ENCODE results near the gene SLFNL1. TPM values are rescaled to one million over a fixed set of nuclear protein-coding genes. Genes with fewer than 3 reads are reported as not detected.

SLFNL1 gene
- total and polyA plus RNA-seq, 5 donors = 0.16 to 0.53 (median 0.29) TPM

DNA sequence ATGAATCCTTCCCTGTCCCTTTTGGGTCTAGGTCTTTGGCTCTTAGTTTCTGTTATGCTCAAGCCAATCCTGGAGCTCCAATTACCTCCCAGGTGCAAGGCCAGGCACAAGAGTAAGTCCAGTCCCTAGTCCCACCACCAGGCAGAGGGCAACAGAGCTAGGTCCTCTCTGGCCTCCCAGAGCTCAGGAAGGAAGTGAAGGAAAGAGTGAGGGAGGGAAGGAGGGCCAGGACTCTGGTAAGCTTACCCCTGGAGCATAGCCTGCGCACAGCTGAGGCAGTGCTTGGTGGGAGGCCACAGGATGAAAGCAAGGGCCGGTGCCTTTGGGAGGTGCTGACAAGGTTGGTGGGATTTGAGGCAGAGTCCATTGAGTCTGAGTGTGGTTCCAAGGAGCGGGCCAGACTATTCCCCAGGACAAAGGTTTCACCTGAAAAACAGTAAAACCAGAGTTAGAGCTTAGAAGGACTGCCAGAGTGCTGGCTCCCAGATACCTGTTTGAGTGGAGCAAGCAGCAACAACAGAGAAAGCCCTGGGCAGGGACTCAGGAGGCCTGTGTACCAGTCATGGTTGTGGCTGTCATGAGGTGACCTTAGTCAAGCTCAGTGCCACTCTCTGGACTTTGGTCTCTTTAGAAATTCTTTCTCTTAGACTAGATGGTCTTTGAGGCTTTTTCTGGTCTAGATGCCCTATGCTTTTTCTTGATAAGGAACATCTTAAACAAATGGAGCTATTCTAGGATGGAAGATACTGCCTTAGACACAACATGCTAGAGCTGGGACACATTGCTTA, 15.8 kb upstream of the SLFNL1 start:
- Histone ChIP-seq H3K9me3 (ENCODE audit: control insufficient read depth, low read length) (no peaks in the 10 kb centered on the region), H3K27ac (ENCODE audit: low read length) (no peak overlapping the region), H3K4me1 (ENCODE audit: control insufficient read depth, insufficient read depth, low read length) (no peaks in the 10 kb centered on the region), H3K27me3 (ENCODE audit: control insufficient read depth, insufficient read depth) (no peaks in the 10 kb centered on the region), H3K4me3 (ENCODE audit: low read length) (no peak overlapping the region)
- 98% methylated on average over 3 of the region's 3 CpGs for WGBS
- ATAC-seq (no peak), DNase-seq (no peak)
- intact Hi-C loops (cut with DNase I) = no loop called here

GRCh38 chr1:41033272-41033671, 11.7 kb upstream of the SLFNL1 start:
- whole genome bisulfite sequencing = 94% methylated on average over 3 of the region's 3 CpGs
- intact Hi-C loops (cut with DNase I) = no loop called here

DNA sequence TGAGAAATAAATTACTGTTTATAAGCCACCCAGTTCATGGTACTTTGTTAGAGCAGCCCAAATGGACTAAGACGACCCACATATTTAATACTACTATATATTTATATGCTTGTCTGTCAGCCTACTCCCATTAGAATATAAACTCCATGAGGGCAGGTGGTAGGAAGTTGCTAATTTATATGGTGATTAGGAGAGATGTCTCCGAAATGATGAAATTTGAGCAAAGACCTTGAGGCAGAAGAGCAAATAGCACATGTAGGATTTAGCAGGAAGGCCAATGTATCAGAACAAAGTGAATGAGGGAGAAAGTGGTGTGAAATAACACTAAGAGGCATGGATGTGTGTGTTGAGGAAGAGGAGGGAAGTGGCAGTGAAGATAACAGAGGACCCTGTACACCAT, 10.6 kb upstream of the SLFNL1 start:
- intact Hi-C loops (cut with DNase I) = no loop called here
- H3K27ac ChIP-seq (ENCODE audit: low read length) = no peak overlapping the region
- DNase-seq (no peak), ATAC-seq (no peak)
- H3K27me3 ChIP-seq (ENCODE audit: control insufficient read depth, insufficient read depth) = no peaks in the 10 kb centered on the region
- no peaks in the 10 kb centered on the region for H3K4me1 ChIP-seq (ENCODE audit: control insufficient read depth, insufficient read depth, low read length)
- 72% methylated on average over 2 of the region's 2 CpGs for WGBS
- H3K4me3 ChIP-seq (ENCODE audit: low read length) = no peak overlapping the region
- no peaks in the 10 kb centered on the region for H3K9me3 ChIP-seq (ENCODE audit: control insufficient read depth, low read length)

More at GRCh38 chr1:41033272-41033671, 11.7 kb upstream of the SLFNL1 start:
- H3K27ac ChIP-seq (ENCODE audit: low read length) = no peak overlapping the region
- H3K27me3 ChIP-seq (ENCODE audit: control insufficient read depth, insufficient read depth) = no peaks in the 10 kb centered on the region
- no peak overlapping the region for H3K4me3 ChIP-seq (ENCODE audit: low read length)
- H3K9me3 ChIP-seq (ENCODE audit: control insufficient read depth, low read length) = no peaks in the 10 kb centered on the region
- ATAC-seq (no peak), DNase-seq (no peak)
- H3K4me1 ChIP-seq (ENCODE audit: control insufficient read depth, insufficient read depth, low read length) = no peaks in the 10 kb centered on the region

DNA sequence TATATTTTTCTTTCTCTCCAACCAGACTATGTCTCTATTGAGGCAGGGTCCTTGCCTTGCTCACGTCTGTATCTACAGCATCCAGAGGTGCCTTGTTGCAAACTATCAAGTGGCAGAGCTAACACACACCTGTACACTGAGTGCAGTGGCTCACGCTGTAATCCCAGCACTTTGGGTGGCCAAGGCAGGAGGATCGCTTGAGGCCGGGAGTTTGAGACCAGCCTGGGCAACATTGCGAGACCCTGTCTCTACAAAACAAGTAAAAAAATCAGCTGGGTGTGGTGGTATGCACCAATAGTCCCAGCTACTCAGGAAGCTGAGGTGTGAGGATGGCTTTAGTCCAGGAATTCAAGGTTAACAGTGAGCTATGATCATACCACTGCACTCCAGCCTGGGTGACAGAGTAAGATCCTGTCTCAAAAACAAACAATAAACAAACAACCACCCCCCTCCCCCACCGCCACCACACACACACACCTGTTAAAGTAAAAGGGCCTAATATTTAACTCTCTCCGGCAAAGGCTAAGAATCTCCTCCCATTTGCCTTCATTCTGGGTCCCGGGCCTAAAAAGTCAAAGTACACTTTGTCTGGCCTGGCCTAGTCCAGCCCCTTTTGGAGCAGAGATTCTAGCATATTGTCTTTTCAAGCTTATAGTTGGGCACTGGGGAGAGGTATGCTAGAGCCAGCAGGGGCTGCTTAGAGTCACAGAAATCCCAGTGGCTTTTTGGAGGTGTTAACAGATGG, 9.5 kb upstream of the SLFNL1 start:
- WGBS = 95% methylated on average over 8 of the region's 8 CpGs
- no peaks in the 10 kb centered on the region for H3K27me3 ChIP-seq (ENCODE audit: control insufficient read depth, insufficient read depth)
- H3K4me3 ChIP-seq (ENCODE audit: low read length) = no peak overlapping the region
- ATAC-seq = no peak
- no peaks in the 10 kb centered on the region for H3K4me1 ChIP-seq (ENCODE audit: control insufficient read depth, insufficient read depth, low read length)
- H3K9me3 ChIP-seq (ENCODE audit: control insufficient read depth, low read length) = no peaks in the 10 kb centered on the region
- no peak overlapping the region for H3K27ac ChIP-seq (ENCODE audit: low read length)
- no peak for DNase-seq
- intact Hi-C loops (cut with DNase I) = no loop called here

DNA sequence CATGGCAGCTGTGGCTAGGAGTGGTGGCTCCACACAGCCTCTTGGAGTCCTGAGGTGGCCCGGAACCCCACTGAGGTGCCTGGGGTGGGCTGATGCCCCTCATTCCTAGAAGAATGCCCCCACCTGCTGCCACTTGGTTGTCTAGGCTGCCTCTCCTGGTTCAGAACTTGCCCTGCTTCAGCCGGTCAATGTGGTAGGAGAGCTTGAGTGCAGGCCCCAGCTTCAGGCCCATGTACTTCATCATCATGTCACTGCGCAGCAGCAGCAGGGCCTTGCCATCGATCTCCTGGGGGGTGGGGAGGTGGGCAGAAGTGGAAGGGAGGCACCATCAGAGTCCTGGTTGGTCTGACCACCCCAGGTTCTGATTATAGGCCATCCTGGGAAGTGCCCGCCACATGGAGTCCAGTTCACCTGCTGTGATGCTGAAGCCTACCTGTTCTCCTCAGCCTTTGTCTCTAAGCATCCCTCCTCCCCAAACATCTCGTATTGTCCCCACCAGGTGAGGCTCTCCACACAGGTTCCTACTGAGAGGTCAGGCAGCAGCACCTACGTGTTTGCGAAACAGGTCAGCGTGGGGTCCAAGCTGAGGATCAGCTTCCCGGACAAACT, 6.6 kb upstream of the SLFNL1 start:
- WGBS = 97% methylated on average over 10 of the region's 10 CpGs
- H3K9me3 ChIP-seq (ENCODE audit: control insufficient read depth, low read length) = no peaks in the 10 kb centered on the region
- no peaks in the 10 kb centered on the region for H3K27me3 ChIP-seq (ENCODE audit: control insufficient read depth, insufficient read depth)
- no peak overlapping the region for H3K27ac ChIP-seq (ENCODE audit: low read length)
- no peaks in the 10 kb centered on the region for H3K4me1 ChIP-seq (ENCODE audit: control insufficient read depth, insufficient read depth, low read length)
- DNase-seq (no peak), ATAC-seq (no peak)
- H3K4me3 ChIP-seq (ENCODE audit: low read length) = no peak overlapping the region
- intact Hi-C loops (cut with DNase I) = no loop called here

GRCh38 chr1:41025979-41026819, 4.7 kb upstream of the SLFNL1 start:
- WGBS = 98% methylated on average over 4 of the region's 4 CpGs
- no peak for ATAC-seq
- intact Hi-C loops (cut with DNase I) = no loop called here

DNA sequence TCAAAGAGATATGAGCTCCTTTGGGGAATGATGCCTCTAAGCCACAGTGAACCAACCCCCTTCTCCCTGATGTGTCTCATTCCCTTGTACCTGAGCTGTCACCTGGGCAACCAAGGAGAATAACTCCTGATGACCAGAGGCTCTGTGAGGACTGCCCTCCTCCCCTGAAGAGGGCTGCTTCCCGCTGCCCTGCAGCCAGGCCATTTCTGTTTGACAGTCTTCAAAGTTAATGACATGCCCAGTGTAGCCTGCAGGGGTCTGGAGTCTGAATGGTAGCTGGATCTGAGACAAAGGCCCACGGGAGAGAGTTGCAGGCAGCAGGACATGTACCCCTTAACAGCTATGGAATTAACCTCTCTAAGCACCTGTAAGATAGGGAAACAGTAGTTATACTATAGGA, 3.4 kb upstream of the SLFNL1 start:
- no peak for ATAC-seq
- Histone ChIP-seq H3K27ac (ENCODE audit: low read length) (no peak overlapping the region), H3K4me3 (ENCODE audit: low read length) (no peak overlapping the region), H3K27me3 (ENCODE audit: control insufficient read depth, insufficient read depth) (no peaks in the 10 kb centered on the region), H3K4me1 (ENCODE audit: control insufficient read depth, insufficient read depth, low read length) (peaks cover 10% of the 10 kb centered on the region), H3K9me3 (ENCODE audit: control insufficient read depth, low read length) (no peaks in the 10 kb centered on the region)
- intact Hi-C loops (cut with DNase I) = no loop called here
- no peak for DNase-seq
- 68% methylated on average over 2 of the region's 2 CpGs for WGBS

More at GRCh38 chr1:41025979-41026819, 4.7 kb upstream of the SLFNL1 start:
- Histone ChIP-seq H3K9me3 (ENCODE audit: control insufficient read depth, low read length) (no peaks in the 10 kb centered on the region), H3K4me3 (ENCODE audit: low read length) (no peak overlapping the region), H3K4me1 (ENCODE audit: control insufficient read depth, insufficient read depth, low read length) (peaks cover 10% of the 10 kb centered on the region), H3K27me3 (ENCODE audit: control insufficient read depth, insufficient read depth) (no peaks in the 10 kb centered on the region), H3K27ac (ENCODE audit: low read length) (no peak overlapping the region)
- no peak for DNase-seq

GRCh38 chr1:41023279-41023990, 1.9 kb upstream of the SLFNL1 start:
- no peaks in the 10 kb centered on the region for H3K9me3 ChIP-seq (ENCODE audit: control insufficient read depth, low read length)
- ATAC-seq (no peak), DNase-seq (no peak)
- H3K4me3 ChIP-seq (ENCODE audit: low read length) = no peak overlapping the region
- peaks cover 10% of the 10 kb centered on the region for H3K4me1 ChIP-seq (ENCODE audit: control insufficient read depth, insufficient read depth, low read length)
- no peak overlapping the region for H3K27ac ChIP-seq (ENCODE audit: low read length)
- 92% methylated on average over 5 of the region's 5 CpGs for WGBS
- intact Hi-C loops (cut with DNase I) = no loop called here
- H3K27me3 ChIP-seq (ENCODE audit: control insufficient read depth, insufficient read depth) = no peaks in the 10 kb centered on the region

DNA sequence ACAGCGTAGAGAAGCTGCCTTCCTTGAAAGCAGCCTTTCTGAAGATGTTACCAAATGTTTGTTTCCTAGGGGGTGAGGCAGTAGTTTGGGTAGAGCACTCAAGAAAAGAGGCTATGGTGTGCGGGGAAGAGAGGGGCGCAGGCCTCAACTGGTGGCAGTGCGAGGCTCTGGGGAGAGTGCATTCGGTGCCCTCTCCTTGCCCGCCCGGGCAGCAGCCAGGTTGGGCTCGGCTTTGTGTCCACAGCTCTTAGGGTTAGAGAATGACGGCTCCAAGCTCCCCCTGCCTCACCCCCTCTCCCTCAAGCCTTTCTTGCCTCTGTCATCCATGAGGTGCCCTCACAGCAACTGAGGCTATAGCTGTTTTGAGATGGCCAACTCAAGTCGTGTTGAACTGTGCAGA, 899 bp upstream of the SLFNL1 start:
- no peak overlapping the region for H3K27ac ChIP-seq (ENCODE audit: low read length)
- H3K27me3 ChIP-seq (ENCODE audit: control insufficient read depth, insufficient read depth) = no peaks in the 10 kb centered on the region
- H3K4me1 ChIP-seq (ENCODE audit: control insufficient read depth, insufficient read depth, low read length) = peaks cover 10% of the 10 kb centered on the region
- H3K9me3 ChIP-seq (ENCODE audit: control insufficient read depth, low read length) = no peaks in the 10 kb centered on the region
- intact Hi-C loops (cut with DNase I) = no loop called here
- H3K4me3 ChIP-seq (ENCODE audit: low read length) = no peak overlapping the region
- no peak for DNase-seq
- no peak for ATAC-seq
- WGBS = 90% methylated on average over 10 of the region's 10 CpGs

GRCh38 chr1:41020654-41021053, 871 bp downstream of the SLFNL1 start:
- Histone ChIP-seq H3K9me3 (ENCODE audit: control insufficient read depth, low read length) (no peaks in the 10 kb centered on the region), H3K4me1 (ENCODE audit: control insufficient read depth, insufficient read depth, low read length) (peaks cover 10% of the 10 kb centered on the region), H3K27ac (ENCODE audit: low read length) (no peak overlapping the region), H3K27me3 (ENCODE audit: control insufficient read depth, insufficient read depth) (no peaks in the 10 kb centered on the region), H3K4me3 (ENCODE audit: low read length) (no peak overlapping the region)
- WGBS = 78% methylated on average over 3 of the region's 3 CpGs
- DNase-seq (no peak), ATAC-seq (no peak)
- intact Hi-C loops (cut with DNase I) = no loop called here
